Stomach smooth muscle (tissue), 2 donors: ENCODE results near the gene GPHB5.
"Not testable (repeated sequence)": the region's sequence is repeated elsewhere in the genome, so short reads cannot be mapped to it uniquely, and the experiment has no call there.

Experiments used
- H3K27ac ChIP-seq: one replicate; pipeline ENCODE4 v1.7.0; 2013; ENCODE audit warnings: mild to moderate bottlenecking, low read length, inconsistent platforms
- H3K27me3 ChIP-seq, 2 donors: one replicate each; pipeline ENCODE4 v1.7.0; 2013; ENCODE audit warnings: low read length in 2 of 2; ENCODE audit not compliant: insufficient read depth in 2 of 2, control insufficient read depth in 1 of 2
- H3K36me3 ChIP-seq, 2 donors: one replicate each; pipeline ENCODE4 v1.7.0; 2013; ENCODE audit warnings: low read length in 2 of 2; ENCODE audit not compliant: control insufficient read depth in 2 of 2, insufficient read depth in 2 of 2
- H3K4me1 ChIP-seq: one replicate; pipeline ENCODE4 v1.7.0; 2013; ENCODE audit warnings: low read length; ENCODE audit not compliant: control insufficient read depth, insufficient read depth
- H3K4me3 ChIP-seq, 2 donors: one replicate each; pipeline ENCODE4 v1.7.0; 2013; ENCODE audit warnings: low read length in 2 of 2
- H3K9ac ChIP-seq, 2 donors: one replicate each; pipeline ENCODE4 v1.7.0; 2013; ENCODE audit warnings: low read length in 2 of 2, mild to moderate bottlenecking in 1 of 2
- H3K9me3 ChIP-seq, 2 donors: one replicate each; pipeline ENCODE4 v1.7.0; 2013; ENCODE audit warnings: low read length in 2 of 2; ENCODE audit not compliant: control insufficient read depth in 2 of 2
- donor health status: healthy.
- donor health status: Pancreatic carcinoma.

Gene GPHB5

DNA sequence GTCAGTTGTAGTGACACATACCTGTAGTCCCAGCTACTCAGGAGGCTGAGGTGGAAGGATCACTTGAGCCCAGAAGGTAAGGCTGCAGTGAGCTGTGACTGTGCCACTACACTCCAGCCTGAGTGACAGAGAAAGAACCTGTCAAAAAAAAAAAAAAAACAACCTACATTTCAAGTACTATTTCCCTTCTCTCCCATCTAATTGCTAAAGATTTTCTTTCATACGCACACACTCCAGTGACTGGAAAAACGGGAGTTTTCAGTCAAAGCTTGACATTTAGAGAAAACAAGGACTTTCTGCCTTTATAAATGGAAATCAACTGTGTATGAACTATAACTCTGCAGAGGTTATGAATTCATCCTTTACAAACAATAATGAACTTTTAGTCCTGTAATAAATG lies 25.9 kb downstream of the GPHB5 start:
- no peak overlapping the region for H3K27ac ChIP-seq
- H3K36me3 ChIP-seq = peaks cover 13 to 16% of the 10 kb centered on the region in 2 donors
- H3K27me3 ChIP-seq = no peaks in the 10 kb centered on the region
- no peak overlapping the region for H3K4me3 ChIP-seq
- no peaks in the 10 kb centered on the region for H3K9me3 ChIP-seq
- peaks cover 4% of the 10 kb centered on the region for H3K4me1 ChIP-seq
- H3K9ac ChIP-seq = no peak overlapping the region

DNA sequence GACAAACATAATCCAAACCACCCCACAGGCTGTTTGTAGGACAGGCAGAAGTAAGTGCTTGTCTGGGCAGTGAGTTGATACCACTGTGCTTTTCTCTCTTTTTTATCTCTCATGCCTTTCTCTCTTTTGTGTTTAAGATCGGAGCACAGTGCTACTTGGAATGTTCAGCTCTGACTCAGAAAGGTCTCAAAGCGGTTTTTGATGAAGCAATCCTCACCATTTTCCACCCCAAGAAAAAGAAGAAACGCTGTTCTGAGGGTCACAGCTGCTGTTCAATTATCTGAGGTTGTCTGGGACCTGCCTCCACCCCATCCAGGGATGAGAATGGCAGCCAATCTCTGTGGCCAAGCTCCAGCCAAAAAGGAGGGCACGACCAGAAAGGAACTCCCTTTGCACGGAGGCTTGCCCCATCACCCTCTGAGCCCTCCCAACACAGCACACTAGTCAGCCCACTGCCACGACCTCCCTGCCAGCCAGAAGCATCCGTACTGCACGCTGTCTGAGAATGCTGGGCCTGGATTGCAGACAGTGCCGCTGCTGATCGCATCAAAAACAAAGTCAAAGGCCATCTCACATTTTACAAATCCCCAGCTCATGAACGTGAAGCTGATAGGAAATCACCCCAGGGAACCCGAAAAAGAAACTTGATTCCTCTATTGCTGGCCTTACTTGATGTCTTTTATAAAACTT lies 27.8 kb downstream of the GPHB5 start:
- no peaks in the 10 kb centered on the region for H3K4me1 ChIP-seq
- H3K36me3 ChIP-seq = peaks cover 13 to 22% of the 10 kb centered on the region in 2 donors
- no peaks in the 10 kb centered on the region for H3K27me3 ChIP-seq
- H3K27ac ChIP-seq = no peak overlapping the region
- H3K9me3 ChIP-seq = no peaks in the 10 kb centered on the region
- H3K9ac ChIP-seq = no peak overlapping the region
- H3K4me3 ChIP-seq = no peak overlapping the region

DNA sequence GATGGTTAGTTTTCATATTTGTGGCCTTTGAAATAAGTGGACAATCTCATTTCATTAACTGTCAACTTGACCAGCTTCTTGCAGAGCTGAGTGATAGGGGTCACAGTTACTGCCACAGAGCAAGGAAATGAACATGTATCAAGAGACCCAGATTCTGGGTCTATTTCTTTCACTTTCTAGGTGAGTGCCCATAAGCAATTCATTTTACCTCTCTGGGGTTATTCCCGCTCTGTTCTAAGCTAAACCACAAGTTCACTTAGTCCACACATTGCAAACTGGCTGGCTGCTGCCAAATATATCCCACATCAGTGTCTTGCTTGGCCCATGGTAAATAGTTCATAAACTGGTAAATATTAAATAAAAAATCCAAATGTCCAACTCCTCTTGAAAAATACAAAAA lies 29.9 kb downstream of the GPHB5 start:
- peaks cover 13 to 23% of the 10 kb centered on the region in 2 donors for H3K36me3 ChIP-seq
- H3K27ac ChIP-seq = no peak overlapping the region
- H3K4me3 ChIP-seq = no peak overlapping the region
- H3K9me3 ChIP-seq = no peaks in the 10 kb centered on the region
- peaks cover 11% of the 10 kb centered on the region for H3K4me1 ChIP-seq
- H3K9ac ChIP-seq = no peak overlapping the region
- H3K27me3 ChIP-seq = no peaks in the 10 kb centered on the region

DNA sequence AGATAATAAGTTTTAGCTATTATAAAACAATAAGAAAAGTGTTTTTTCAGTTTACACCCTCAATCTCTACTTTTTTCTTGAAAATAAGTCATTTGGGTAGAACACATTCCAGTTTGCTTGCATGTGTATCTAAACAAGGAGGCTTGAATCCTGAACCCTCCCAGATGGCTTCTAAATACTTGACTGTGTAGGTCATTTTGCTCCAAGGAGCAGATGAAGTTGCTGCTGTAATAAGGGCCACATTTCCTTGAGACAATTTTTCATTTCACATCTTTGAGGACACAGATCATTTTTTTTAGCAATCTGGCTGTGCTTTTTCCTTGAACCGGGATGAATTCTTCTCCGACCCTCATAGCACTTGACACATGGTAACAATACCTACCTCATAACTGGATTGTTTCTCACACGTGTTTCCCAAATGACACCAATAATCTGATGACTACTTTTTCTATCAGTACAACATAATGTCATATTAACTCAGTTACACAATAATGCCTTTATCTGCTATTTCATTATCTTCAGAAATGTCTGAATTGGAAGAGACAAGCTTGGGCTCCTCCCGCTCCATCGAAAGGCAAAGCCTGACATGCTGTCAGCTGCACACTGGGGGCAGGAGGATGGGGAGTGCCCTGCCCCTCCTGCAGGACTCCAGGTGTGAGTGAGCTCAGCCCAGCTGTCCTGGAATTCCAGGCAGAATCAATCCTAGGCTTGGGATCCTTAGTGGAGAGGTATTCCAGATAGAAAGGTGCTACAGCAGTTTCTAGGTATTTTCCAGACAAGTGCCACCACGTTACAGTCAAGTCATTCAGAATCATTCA lies 30.9 kb downstream of the GPHB5 start:
- Histone ChIP-seq H3K9me3 (no peaks in the 10 kb centered on the region), H3K36me3 (peaks cover 11 to 20% of the 10 kb centered on the region in 2 donors), H3K4me3 (no peak overlapping the region), H3K27me3 (no peaks in the 10 kb centered on the region), H3K9ac (no peak overlapping the region), H3K4me1 (peaks cover 11% of the 10 kb centered on the region), H3K27ac (no peak overlapping the region)

DNA sequence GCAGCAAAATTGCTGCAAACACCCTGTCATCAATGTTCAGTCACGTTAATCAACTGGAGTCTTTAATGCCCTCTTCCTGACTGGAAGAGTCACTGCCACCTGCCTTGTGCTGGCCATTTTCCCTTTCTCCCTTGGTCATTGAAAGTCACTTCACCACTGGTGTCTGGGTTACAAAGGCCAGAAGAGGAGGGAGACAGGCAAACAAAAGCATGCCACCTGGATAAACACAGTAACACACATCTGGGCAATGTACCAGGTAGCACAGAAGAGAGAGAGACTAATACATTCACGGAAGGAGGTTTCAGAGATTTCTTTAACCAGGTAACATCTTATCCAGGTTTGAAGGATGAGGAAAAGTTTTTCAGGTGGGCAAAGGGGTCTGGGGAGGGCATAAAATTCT lies 32.7 kb downstream of the GPHB5 start:
- Histone ChIP-seq H3K36me3 (peaks cover 5 to 10% of the 10 kb centered on the region in 2 donors), H3K27me3 (no peaks in the 10 kb centered on the region), H3K27ac (no peak overlapping the region), H3K9ac (no peak overlapping the region), H3K4me1 (peaks cover 11% of the 10 kb centered on the region), H3K4me3 (no peak overlapping the region), H3K9me3 (no peaks in the 10 kb centered on the region)

DNA sequence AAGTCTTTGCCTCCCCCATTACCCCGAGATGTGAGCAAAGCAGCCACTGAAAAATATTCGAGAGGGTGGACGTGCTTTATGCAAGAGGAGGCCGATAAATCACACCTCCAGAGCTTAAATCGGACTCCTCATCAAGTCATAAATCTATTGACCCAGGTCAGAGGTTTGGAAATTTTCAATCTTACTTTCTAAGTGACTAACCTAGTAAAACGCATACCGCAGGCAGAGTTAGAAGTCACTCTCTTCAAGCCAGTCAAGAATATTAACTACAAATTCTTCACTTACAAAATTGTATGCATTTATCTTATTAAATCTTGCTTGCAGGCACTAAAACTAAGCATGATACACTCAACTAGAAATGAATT lies 34.9 kb downstream of the GPHB5 start:
- peaks cover 11% of the 10 kb centered on the region for H3K4me1 ChIP-seq
- peak overlapping the region; percentile 29 to 64 for H3K4me3 ChIP-seq
- peak overlapping the region; percentile 56 for H3K27ac ChIP-seq

DNA sequence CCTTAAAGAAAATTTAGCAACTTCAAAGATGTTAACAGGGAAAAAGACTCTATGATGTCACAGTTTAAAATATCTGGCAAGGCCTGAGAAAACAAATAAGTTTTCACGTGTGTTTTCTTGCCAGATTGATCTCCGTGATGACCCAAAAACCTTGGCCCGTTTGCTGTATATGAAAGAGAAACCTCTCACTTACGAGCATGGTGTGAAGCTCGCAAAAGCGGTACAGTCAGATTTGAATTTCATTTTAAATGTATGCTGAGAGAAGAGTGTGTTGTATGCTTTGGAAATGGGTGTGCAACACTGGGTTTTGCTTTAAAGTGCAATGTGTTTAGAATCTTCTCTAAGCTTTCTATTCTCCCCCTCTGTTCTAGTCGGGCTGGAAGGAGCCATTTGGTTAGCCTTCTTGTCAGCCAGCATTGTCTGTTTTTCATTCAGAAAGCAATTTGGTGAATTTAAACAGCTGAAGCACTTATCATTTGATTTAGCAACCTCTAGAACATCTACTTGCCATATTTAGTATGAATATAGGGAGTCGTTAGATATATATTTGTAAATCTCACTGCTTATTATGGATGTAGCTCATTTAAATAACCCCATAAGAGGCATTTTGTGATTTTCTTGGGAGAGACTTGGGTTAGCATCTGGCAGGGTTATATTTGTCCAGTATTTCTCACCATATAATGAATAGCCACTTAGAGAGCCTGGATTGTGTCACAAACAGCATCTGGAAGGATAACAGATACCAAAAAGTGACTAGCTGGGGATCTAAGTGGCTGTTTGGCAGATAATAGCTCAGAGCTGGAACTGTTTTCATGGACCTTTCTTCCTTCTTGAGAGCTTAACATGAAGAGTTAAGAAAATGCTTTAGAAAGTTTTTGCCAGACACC lies 35.5 kb downstream of the GPHB5 start:
- Histone ChIP-seq H3K9me3 (no peaks in the 10 kb centered on the region), H3K4me1 (peaks cover 11% of the 10 kb centered on the region), H3K9ac (peak overlapping the region; percentile 21 to 39), H3K27ac (peak overlapping the region; percentile 56), H3K27me3 (no peaks in the 10 kb centered on the region), H3K4me3 (peak overlapping the region; percentile 54 to 64), H3K36me3 (peaks cover 0 to 10% of the 10 kb centered on the region in 2 donors)

More for the DNA sequence above, 34.9 kb downstream of the GPHB5 start:
- no peaks in the 10 kb centered on the region for H3K27me3 ChIP-seq
- no peak overlapping the region for H3K9ac ChIP-seq
- H3K36me3 ChIP-seq = peaks cover 0 to 10% of the 10 kb centered on the region in 2 donors
- H3K9me3 ChIP-seq = no peaks in the 10 kb centered on the region

DNA sequence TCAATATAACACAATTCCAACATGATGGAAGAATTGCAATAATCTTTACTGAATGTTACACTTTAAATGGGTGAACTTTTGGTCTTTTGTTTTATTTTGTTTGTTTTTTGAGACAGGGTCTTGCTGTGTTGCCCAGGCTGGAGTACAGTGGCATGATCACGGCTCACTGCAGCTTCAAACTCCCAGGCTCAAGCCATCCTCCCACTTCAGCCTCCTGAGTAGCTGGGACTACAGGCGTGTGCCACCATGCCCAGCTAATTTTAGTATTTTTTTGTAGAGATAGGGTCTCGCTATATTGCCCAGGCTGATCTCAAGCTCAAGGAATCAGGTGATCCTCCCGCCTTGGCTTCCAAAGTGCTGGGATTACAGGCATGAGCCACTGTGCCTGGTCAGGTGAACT lies 38.8 kb downstream of the GPHB5 start:
- H3K9ac ChIP-seq, H3K36me3 ChIP-seq, H3K4me1 ChIP-seq, H3K27ac ChIP-seq, H3K27me3 ChIP-seq, H3K4me3 ChIP-seq, H3K9me3 ChIP-seq: not testable (repeated sequence)

DNA sequence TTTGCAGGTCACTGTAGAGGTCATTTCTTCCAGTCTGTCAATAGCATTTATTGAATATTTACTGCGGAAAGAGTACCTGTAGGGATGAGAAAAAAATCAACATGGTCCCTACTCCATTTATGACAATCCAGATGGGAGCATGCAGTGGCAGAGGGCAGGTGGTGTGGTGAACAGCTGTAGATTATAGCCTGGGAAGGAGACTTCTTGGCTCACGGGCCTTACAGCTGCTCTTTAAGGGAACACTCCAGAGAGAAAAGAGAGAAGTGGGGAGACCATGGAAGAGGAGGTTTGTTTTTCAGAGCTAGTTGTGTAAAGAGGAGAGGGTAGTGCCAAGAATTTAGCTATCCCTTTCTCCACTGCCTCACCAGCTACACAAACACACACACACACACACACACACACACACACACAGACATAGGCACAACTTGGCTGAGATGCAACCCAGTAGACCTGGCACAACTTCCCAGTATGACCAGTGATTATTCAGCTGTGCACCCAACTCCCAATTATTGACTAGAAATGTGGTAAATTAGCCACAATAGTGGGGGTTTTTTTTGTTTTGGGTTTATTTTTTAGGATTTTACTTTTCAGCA lies 41.0 kb downstream of the GPHB5 start:
- peaks cover 12% of the 10 kb centered on the region for H3K4me1 ChIP-seq
- no peaks in the 10 kb centered on the region for H3K27me3 ChIP-seq
- no peak overlapping the region for H3K27ac ChIP-seq
- no peaks in the 10 kb centered on the region for H3K9me3 ChIP-seq
- H3K36me3 ChIP-seq = peaks cover 0 to 3% of the 10 kb centered on the region in 2 donors
- H3K4me3 ChIP-seq = no peak overlapping the region
- H3K9ac ChIP-seq = no peak overlapping the region
